GM19372 (cell line): ENCODE measurements around the gene HSD3B7.

Experiments
- ATAC-seq: cut with Tn5 transposase; IDR thresholded peaks from one replicate; pipeline ENCODE4 v1.9.1; 2021; ENCODE audit warnings: mild to moderate bottlenecking, low read depth, moderate library complexity; ENCODE audit not compliant: unreplicated experiment

Gene HSD3B7

GRCh38 chr16:30956601-30957455, 28.2 kb upstream of the HSD3B7 start:
- no peak for ATAC-seq

DNA sequence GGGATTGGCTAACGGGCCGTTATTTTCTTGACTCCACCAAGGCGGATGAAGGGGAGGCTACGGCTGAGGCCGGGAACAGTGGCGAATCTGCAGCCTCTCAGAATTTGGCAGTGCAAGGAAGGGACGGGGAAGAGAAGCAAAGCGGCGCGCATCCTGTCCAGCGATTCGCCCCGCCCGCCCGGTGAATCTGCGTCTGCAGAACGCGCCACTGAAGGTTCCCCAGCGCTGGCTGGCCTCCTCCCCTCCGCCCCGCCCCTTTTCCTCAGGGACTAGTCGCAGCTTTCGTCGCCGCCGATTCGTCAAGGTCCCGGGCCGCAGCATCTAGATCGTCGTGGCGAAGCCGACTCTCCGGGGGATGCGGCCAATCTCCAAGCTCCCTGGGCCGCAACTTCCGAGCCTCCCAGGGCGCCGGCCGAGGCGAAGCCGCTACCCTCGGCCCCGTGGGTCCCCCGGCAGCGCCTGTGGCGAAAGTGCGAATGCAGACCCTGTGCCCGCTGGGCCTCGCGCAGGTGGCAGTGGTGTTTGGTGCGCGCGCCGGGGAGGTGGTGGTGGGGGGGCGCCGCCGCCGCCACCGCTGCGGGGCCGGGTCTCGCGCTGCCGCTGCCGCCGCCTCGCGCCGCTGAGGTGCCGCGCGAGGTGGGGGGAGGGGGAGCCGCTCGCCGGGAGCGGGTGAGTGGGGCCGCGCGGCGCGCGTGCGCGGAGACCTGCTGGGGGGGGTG, 27.4 kb upstream of the HSD3B7 start, which contains the start of gene SETD1A:
TSS of gene SETD1A (plus strand) at position 299 of the 719 bp plus-strand sequence. CDS start 978 bp downstream, outside the sequence.
- peak; percentile 72 for ATAC-seq

- peak; percentile 36 for ATAC-seq
Measured at GRCh38 chr16:30958175-30959079, 26.6 kb upstream of the HSD3B7 start.

GRCh38 chr16:30961384-30961783, 23.6 kb upstream of the HSD3B7 start:
- ATAC-seq = no peak

DNA sequence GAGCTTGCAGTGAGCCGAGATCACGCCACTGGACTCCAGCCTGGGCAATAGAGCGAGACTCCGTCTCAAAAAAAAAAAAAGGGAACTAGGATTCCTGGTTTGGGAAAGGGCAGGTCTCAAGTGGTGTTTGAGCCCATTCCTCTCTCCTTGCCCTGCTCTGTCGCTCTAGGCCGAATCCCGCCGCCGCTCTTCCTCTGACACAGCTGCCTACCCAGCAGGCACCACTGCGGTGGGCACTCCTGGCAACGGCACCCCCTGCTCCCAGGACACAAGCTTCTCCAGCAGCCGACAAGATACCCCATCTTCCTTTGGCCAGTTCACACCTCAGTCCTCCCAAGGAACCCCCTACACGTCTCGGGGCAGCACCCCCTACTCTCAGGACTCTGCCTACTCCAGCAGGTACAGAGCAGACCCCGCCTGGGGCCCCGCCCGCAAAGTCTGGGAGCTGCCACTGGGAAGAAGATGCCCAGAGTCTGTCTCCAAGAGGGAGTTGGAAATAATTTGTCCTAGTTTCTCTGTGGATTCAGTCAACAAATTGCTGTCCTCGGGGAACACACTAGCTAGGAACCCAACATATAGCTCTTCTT, 21.0 kb upstream of the HSD3B7 start:
- ATAC-seq = no peak

DNA sequence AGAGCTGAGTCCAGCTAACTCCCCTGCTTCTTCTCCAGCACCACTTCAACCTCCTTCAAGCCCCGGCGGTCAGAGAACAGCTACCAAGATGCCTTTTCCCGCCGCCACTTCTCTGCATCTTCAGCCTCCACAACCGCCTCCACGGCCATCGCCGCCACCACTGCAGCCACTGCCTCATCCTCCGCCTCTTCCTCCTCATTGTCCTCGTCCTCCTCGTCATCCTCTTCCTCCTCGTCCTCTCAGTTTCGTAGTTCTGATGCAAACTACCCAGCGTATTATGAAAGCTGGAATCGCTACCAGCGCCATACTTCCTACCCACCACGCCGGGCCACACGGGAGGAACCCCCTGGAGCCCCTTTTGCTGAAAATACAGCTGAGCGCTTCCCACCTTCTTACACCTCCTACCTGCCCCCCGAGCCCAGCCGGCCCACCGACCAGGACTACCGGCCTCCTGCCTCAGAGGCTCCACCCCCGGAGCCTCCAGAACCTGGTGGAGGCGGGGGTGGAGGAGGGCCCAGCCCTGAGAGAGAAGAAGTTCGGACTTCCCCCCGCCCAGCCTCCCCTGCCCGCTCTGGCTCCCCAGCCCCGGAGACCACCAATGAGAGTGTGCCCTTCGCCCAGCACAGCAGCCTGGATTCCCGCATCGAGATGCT, 20.3 kb upstream of the HSD3B7 start:
- ATAC-seq = no peak

DNA sequence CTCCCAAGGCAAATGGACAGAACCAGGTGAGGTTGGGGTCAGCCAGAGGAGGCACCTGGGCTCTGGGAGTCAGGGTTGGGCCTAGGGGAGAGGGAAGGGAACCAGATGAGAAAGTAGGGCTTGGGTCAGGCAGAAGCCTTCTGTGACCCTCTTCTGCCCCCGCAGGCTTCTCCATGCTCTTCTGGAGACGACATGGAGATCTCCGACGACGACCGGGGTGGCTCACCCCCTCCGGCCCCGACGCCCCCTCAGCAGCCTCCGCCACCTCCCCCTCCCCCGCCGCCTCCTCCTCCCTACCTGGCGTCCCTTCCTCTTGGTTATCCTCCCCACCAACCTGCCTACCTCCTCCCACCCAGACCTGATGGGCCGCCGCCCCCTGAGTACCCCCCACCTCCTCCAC, 19.6 kb upstream of the HSD3B7 start:
- ATAC-seq = no peak

DNA sequence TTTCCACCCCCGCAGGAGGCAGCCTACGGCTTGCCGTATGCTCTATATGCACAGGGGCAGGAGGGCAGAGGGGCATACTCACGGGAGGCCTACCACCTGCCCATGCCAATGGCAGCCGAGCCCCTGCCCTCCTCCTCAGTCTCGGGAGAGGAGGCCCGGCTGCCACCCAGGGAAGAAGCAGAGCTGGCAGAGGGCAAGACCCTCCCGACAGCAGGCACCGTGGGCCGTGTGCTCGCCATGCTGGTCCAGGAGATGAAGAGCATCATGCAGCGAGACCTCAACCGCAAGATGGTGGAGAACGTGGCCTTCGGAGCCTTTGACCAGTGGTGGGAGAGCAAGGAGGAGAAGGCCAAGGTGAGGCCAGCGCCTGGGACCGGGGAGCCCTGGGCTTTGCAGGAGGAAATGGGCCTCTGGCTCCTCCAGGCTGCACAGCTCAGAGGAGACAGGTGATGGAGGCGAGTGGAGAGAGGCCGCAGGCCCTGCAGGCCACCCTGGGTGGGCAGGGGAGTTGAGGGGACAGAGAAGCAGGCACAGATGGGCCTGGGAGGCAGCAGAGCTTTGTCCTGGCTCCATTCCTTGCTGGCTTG, 18.9 kb upstream of the HSD3B7 start:
- ATAC-seq = no peak

- ATAC-seq = no peak
Measured at GRCh38 chr16:30967795-30968194, 17.2 kb upstream of the HSD3B7 start.

DNA sequence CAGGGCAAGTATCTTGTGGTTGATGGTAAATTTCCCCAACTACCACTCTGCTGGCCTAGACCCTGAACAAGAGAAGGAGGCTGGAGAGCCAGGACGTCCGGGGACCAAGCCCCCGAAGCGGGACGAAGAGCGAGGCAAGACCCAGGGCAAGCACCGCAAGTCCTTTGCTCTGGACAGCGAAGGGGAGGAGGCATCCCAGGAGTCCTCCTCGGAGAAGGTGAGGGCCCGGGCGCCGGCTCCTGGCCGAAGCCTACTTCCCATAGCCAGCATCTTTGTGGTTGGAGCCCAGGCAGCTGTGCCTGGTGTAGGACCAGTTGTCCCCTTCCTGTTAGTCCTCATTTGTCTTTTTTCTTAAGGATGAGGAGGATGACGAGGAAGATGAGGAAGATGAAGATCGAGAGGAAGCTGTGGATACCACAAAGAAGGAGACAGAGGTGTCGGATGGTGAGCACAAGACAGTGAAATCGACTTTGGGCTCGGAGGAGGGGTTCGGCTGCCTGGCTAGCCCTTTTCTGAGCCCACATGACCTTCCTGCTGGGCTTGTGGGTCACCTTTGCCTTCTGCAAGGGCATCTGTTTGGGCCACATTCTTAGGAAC, 15.7 kb upstream of the HSD3B7 start:
- no peak for ATAC-seq

- no peak for ATAC-seq
Measured at GRCh38 chr16:30971298-30971697, 13.7 kb upstream of the HSD3B7 start.

- no peak for ATAC-seq
Measured at GRCh38 chr16:30972872-30973271, 12.1 kb upstream of the HSD3B7 start.

GRCh38 chr16:30974348-30974747, 10.7 kb upstream of the HSD3B7 start:
- no peak for ATAC-seq

GRCh38 chr16:30976486-30976885, 8.5 kb upstream of the HSD3B7 start:
- no peak for ATAC-seq

DNA sequence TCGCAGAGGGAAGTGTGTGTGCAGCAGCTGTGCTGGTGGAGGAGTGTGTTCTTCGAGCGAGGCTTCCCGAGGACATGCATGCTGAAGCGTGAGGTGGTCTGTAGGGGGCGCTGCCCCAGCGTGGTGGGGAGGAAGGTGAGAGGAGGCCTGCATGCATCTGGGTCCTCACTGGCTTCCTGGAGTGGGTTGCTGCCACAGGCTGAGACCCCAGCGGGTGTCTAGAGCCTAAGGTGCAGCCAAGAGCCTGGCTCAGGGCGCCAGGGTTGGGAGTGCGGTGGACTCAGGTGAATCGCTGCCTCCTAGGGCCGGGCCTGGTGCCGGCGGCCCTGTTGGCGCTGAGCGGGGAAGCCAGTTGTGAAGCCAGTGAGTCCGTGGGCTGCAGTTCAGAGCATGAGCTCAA, 7.5 kb upstream of the HSD3B7 start:
- ATAC-seq = no peak

GRCh38 chr16:30979170-30980022, 5.6 kb upstream of the HSD3B7 start:
- ATAC-seq = no peak

- no peak for ATAC-seq
Measured at GRCh38 chr16:30980023-30980371, 5.0 kb upstream of the HSD3B7 start.

DNA sequence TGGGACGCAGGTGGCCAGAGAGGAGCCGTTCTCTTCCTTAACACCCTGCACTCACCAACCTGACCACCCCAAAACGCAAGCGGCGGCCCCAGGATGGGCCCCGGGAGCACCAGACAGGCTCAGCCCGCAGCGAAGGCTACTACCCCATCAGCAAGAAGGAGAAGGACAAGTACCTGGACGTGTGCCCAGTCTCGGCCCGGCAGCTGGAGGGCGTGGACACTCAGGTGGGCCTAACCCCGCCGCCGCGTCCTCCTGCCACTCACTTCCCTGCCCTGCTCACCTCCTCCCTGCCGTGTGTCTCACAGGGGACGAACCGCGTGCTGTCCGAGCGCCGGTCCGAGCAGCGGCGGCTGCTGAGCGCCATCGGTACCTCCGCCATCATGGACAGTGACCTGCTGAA, 4.6 kb upstream of the HSD3B7 start:
- ATAC-seq = no peak
